H9 (cell line): Measurements from ENCODE around the gene KISS1. TPM values are rescaled to one million over a fixed set of nuclear protein-coding genes. Genes with fewer than 3 reads are reported as not detected.

ENCODE experiments used
- DNase-seq: peaks from one replicate; pipeline ENCODE4 v3.0.0-alpha.2; 2017
- H2AFZ ChIP-seq: one replicate; pipeline ENCODE4 v1.6.1; 2013; ENCODE audit warnings: mild to moderate bottlenecking, low read length, control low read depth, moderate library complexity
- H2AK5ac ChIP-seq: 2 replicates; pipeline ENCODE4 v1.6.1; 2013; ENCODE audit warnings: low read length, control low read depth, mixed read lengths; ENCODE audit not compliant: insufficient read length
- H2BK120ac ChIP-seq: one replicate; pipeline ENCODE4 v1.6.1; 2013; ENCODE audit warnings: low read depth, mild to moderate bottlenecking, low read length, control low read depth, inconsistent platforms; ENCODE audit not compliant: poor library complexity, severe bottlenecking
- H2BK12ac ChIP-seq: 2 replicates; pipeline ENCODE4 v1.6.1; 2013; ENCODE audit warnings: low read length, control low read depth, mixed read lengths, low read depth; ENCODE audit not compliant: insufficient read length
- H2BK15ac ChIP-seq: 2 replicates; pipeline ENCODE4 v1.6.1; 2013; ENCODE audit warnings: low read depth, low read length, control low read depth
- H2BK20ac ChIP-seq: one replicate; pipeline ENCODE4 v1.6.1; 2013; ENCODE audit warnings: low read depth, mild to moderate bottlenecking, low read length, control low read depth, inconsistent platforms; ENCODE audit not compliant: poor library complexity, severe bottlenecking
- H2BK5ac ChIP-seq: 2 replicates; pipeline ENCODE4 v1.6.1; 2013; ENCODE audit warnings: low read length, control low read depth, mixed read lengths; ENCODE audit not compliant: insufficient read length
- H3K14ac ChIP-seq: 2 replicates; pipeline ENCODE4 v1.6.1; 2013; ENCODE audit warnings: low read length, control low read depth; ENCODE audit not compliant: insufficient read depth
- H3K18ac ChIP-seq: 2 replicates; pipeline ENCODE4 v1.6.1; 2013; ENCODE audit warnings: low read depth, mild to moderate bottlenecking, mixed read lengths, low read length, control low read depth; ENCODE audit not compliant: insufficient read length
- H3K23ac ChIP-seq: 2 replicates; pipeline ENCODE4 v1.6.1; 2013; ENCODE audit warnings: low read length, control low read depth, mixed read lengths, low read depth; ENCODE audit not compliant: insufficient read length
- H3K23me2 ChIP-seq: 2 replicates; pipeline ENCODE4 v1.6.1; 2013; ENCODE audit warnings: low read depth, mild to moderate bottlenecking, mixed read lengths, low read length, control low read depth; ENCODE audit not compliant: insufficient read length, poor library complexity, severe bottlenecking
- H3K27ac ChIP-seq: 2 replicates; pipeline ENCODE4 v1.5.1; 2013; ENCODE audit warnings: low read length, control low read depth, mixed read lengths, low read depth; ENCODE audit not compliant: insufficient read length
- H3K27me3 ChIP-seq: 2 replicates; pipeline ENCODE4 v1.6.1; 2013; ENCODE audit warnings: low read length, control low read depth, inconsistent platforms; ENCODE audit not compliant: insufficient read depth
- H3K4ac ChIP-seq: 2 replicates; pipeline ENCODE4 v1.6.1; 2013; ENCODE audit warnings: low read depth, mild to moderate bottlenecking, control low read depth, inconsistent platforms, low read length, moderate library complexity
- H3K4me1 ChIP-seq: 2 replicates; pipeline ENCODE4 v1.6.1; 2013; ENCODE audit warnings: low read length, control low read depth, inconsistent platforms; ENCODE audit not compliant: insufficient read depth
- H3K4me2 ChIP-seq: 2 replicates; pipeline ENCODE4 v1.6.1; 2013; ENCODE audit warnings: low read length, control low read depth, mixed read lengths; ENCODE audit not compliant: insufficient read length, insufficient read depth
- H3K56ac ChIP-seq: 2 replicates; pipeline ENCODE4 v1.6.1; 2013; ENCODE audit warnings: low read depth, mild to moderate bottlenecking, mixed read lengths, low read length, control low read depth; ENCODE audit not compliant: insufficient read length
- H3K79me1 ChIP-seq: 2 replicates; pipeline ENCODE4 v1.6.1; 2013; ENCODE audit warnings: low read depth, mild to moderate bottlenecking, moderate library complexity, low read length, control low read depth, inconsistent platforms; ENCODE audit not compliant: insufficient read depth, poor library complexity, severe bottlenecking
- H3K79me2 ChIP-seq: 2 replicates; pipeline ENCODE4 v1.6.1; 2013; ENCODE audit warnings: low read length, control low read depth, inconsistent platforms; ENCODE audit not compliant: insufficient read depth
- H3K9ac ChIP-seq: 2 replicates; pipeline ENCODE4 v1.6.1; 2013; ENCODE audit warnings: low read length, control low read depth, mixed read lengths; ENCODE audit not compliant: insufficient read length; ENCODE audit errors: extremely low read depth
- H3K9me3 ChIP-seq: one replicate; pipeline ENCODE4 v1.6.1; 2013; ENCODE audit warnings: low read depth, low read length, inconsistent platforms; ENCODE audit not compliant: control insufficient read depth
- H3T11ph ChIP-seq: one replicate; pipeline ENCODE4 v1.6.1; 2013; ENCODE audit warnings: mild to moderate bottlenecking, low read length, control low read depth, inconsistent platforms
- H4K20me1 ChIP-seq: one replicate; pipeline ENCODE4 v1.6.1; 2013; ENCODE audit not compliant: control insufficient read depth, insufficient read length, insufficient read depth
- H4K5ac ChIP-seq: 2 replicates; pipeline ENCODE4 v1.6.1; 2013; ENCODE audit warnings: low read depth, mild to moderate bottlenecking, mixed read lengths, low read length, control low read depth; ENCODE audit not compliant: insufficient read length
- H4K8ac ChIP-seq: replicated peaks from 2 replicates; pipeline ENCODE4 v1.6.1; 2013; ENCODE audit warnings: low read length, control low read depth, mixed read lengths, low read depth; ENCODE audit not compliant: insufficient read length
- H4K91ac ChIP-seq: 2 replicates; pipeline ENCODE4 v1.6.1; 2013; ENCODE audit warnings: low read depth, mild to moderate bottlenecking, moderate library complexity, mixed read lengths, low read length, control low read depth; ENCODE audit not compliant: insufficient read length
- H3K27ac Mint-ChIP-seq, 3 experiments: 2 replicates in 2 of 3; 3 replicates in 1 of 3; pipeline ENCODE4 v1.8.0; 2020 to 2021; ENCODE audit warnings: mixed read lengths in 3 of 3, mild to moderate bottlenecking in 1 of 3, moderate library complexity in 1 of 3
- H3K27me3 Mint-ChIP-seq: 2 replicates; pipeline ENCODE4 v1.8.0; 2021; ENCODE audit warnings: low read depth, mild to moderate bottlenecking, moderate library complexity, mixed read lengths
- H3K36me3 Mint-ChIP-seq, 3 experiments: 2 replicates in 2 of 3; 3 replicates in 1 of 3; pipeline ENCODE4 v1.8.0; 2020 to 2021; ENCODE audit warnings: low read depth in 3 of 3, mixed read lengths in 3 of 3; ENCODE audit not compliant: insufficient read depth in 1 of 3
- H3K4me1 Mint-ChIP-seq, 2 experiments: 2 replicates each; pipeline ENCODE4 v1.8.0; 2020; ENCODE audit warnings: mixed read lengths in 2 of 2
- H3K4me3 Mint-ChIP-seq, 2 experiments: 2 replicates in 1 of 2; 3 replicates in 1 of 2; pipeline ENCODE4 v1.8.0; 2020 to 2021; ENCODE audit warnings: mild to moderate bottlenecking in 2 of 2, mixed read lengths in 2 of 2, moderate library complexity in 1 of 2
- H3K9me3 Mint-ChIP-seq, 2 experiments: 2 replicates in 1 of 2; 3 replicates in 1 of 2; pipeline ENCODE4 v1.8.0; 2020; ENCODE audit warnings: mild to moderate bottlenecking in 2 of 2, mixed read lengths in 2 of 2, moderate library complexity in 1 of 2
- WGBS: extraction: QIAGEN DNeasy Blood & Tissue Kit; methylation state at CpG from one replicate; pipeline ENCODE4 v1.1.7; 2013; ENCODE audit warnings: missing lambda C conversion rate, low lambda C conversion rate, mixed read lengths; ENCODE audit not compliant: insufficient read length; ENCODE audit errors: extremely low coverage; 5-methylcytosine and 5-hydroxymethylcytosine counted together
- total RNA-seq: library from RNA; stranded (reverse); gene quantifications from 2 replicates; pipeline ENCODE4 v1.2.1, GENCODE V29; 2021
- TF ChIP-seq, protein P1 (sequence below): fragments of 200-600 bp; sonication (generic); conservative IDR thresholded peaks from 3 replicates; pipeline ENCODE4 v1.8.0; 2021; ENCODE audit warnings: antibody characterized with exemption, mild to moderate bottlenecking

KISS1 gene
- total RNA-seq, 1 experiment from 2014 or later = 0.68 TPM

DNA sequence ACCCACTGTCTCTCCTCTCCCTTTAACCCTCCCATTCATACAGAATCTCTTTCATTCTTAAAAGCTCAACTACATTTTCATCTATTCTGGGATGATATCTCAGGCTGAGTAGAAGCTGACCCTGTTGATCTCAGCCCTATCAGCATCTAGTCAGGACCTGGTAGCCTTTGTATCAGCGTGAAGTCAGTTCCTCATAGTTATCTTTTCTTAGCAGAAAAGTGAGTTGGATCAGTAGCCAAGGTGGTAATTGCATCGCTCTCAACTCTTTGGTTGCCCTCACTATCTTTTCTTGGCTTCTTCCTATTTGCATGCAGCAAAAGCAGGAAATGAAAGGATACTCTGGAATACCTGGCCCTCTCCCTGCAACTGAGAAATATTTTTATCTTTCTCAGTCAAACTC, 31.1 kb upstream of the KISS1 start:
- H3T11ph ChIP-seq = no peak overlapping the region
- Mint-ChIP-seq H3K9me3 (no peaks in the 10 kb centered on the region; a peak in 1 of 5 replicates), H3K27me3 (no peaks in the 10 kb centered on the region), H3K4me3 (no peak overlapping the region), H3K36me3 (peaks cover 0 to 12% (median 1%) of the 10 kb centered on the region in 3 experiments; a peak in 4 of 7 replicates), H3K27ac (no peak overlapping the region), H3K4me1 (peaks cover 0 to 9% of the 10 kb centered on the region in 2 experiments; a peak in 1 of 4 replicates)
- no peak overlapping the region for H2AK5ac ChIP-seq
- H2BK120ac ChIP-seq = no peak overlapping the region
- no peak overlapping the region for H3K23ac ChIP-seq
- H3K4me1 ChIP-seq = no peaks in the 10 kb centered on the region
- no peak overlapping the region for H3K27ac ChIP-seq
- H3K14ac ChIP-seq = no peak overlapping the region
- no peak overlapping the region for H4K8ac ChIP-seq
- no peak overlapping the region for H2BK5ac ChIP-seq
- no peaks in the 10 kb centered on the region for H3K23me2 ChIP-seq
- no peak overlapping the region for H3K9ac ChIP-seq
- H3K56ac ChIP-seq = no peak overlapping the region
- H2AFZ ChIP-seq = no peak overlapping the region
- no peak overlapping the region for H3K4me2 ChIP-seq
- no peak overlapping the region for H4K5ac ChIP-seq
- no peaks in the 10 kb centered on the region for H3K9me3 ChIP-seq
- no peak overlapping the region for H4K91ac ChIP-seq
- no CpG with 5 or more reads among the region's 2 CpGs for WGBS
- H2BK15ac ChIP-seq = no peak overlapping the region
- TF ChIP-seq, protein P1, sequence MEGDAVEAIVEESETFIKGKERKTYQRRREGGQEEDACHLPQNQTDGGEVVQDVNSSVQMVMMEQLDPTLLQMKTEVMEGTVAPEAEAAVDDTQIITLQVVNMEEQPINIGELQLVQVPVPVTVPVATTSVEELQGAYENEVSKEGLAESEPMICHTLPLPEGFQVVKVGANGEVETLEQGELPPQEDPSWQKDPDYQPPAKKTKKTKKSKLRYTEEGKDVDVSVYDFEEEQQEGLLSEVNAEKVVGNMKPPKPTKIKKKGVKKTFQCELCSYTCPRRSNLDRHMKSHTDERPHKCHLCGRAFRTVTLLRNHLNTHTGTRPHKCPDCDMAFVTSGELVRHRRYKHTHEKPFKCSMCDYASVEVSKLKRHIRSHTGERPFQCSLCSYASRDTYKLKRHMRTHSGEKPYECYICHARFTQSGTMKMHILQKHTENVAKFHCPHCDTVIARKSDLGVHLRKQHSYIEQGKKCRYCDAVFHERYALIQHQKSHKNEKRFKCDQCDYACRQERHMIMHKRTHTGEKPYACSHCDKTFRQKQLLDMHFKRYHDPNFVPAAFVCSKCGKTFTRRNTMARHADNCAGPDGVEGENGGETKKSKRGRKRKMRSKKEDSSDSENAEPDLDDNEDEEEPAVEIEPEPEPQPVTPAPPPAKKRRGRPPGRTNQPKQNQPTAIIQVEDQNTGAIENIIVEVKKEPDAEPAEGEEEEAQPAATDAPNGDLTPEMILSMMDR = no peak
- DNase-seq = no peak
- H2BK12ac ChIP-seq = no peak overlapping the region
- H3K79me2 ChIP-seq = no peaks in the 10 kb centered on the region
- no peaks in the 10 kb centered on the region for H4K20me1 ChIP-seq
- no peak overlapping the region for H2BK20ac ChIP-seq
- no peaks in the 10 kb centered on the region for H3K27me3 ChIP-seq
- H3K4ac ChIP-seq = no peak overlapping the region
- no peak overlapping the region for H3K18ac ChIP-seq
- H3K79me1 ChIP-seq = no peaks in the 10 kb centered on the region
